ENCODE data around the gene GGNBP2.
A peak's percentile ranks its signal among the peaks of the same experiment; 100 is the strongest.

GGNBP2 gene

GRCh38 chr17:36542755-36543154 is 2.0 kb upstream of the GGNBP2 start:
- H3K4me3 ChIP-seq (ENCODE audit: low read depth, low read length): no peak overlapping the region
- H3K4me1 ChIP-seq: peaks cover 21% of the 10 kb centered on the region
- H3K9ac ChIP-seq: no peak overlapping the region
- peak overlapping the region; percentile 100 for H3K27ac ChIP-seq
- no peaks in the 10 kb centered on the region for H3K36me3 ChIP-seq (ENCODE audit: control insufficient read depth, insufficient read depth, low read length)
- H3K4me2 ChIP-seq (ENCODE audit: low read length): no peak overlapping the region
- peaks cover 31% of the 10 kb centered on the region for H3K79me2 ChIP-seq
- no peak overlapping the region for H2AFZ ChIP-seq
- H3K9me3 ChIP-seq (ENCODE audit: control insufficient read depth, low read length): no peaks in the 10 kb centered on the region
- no peaks in the 10 kb centered on the region for H3K27me3 ChIP-seq (ENCODE audit: control insufficient read depth, insufficient read depth, low read length)
- no peak for TF ChIP-seq CTCF (IDR thresholded peaks at IDR 0.05)

DNA sequence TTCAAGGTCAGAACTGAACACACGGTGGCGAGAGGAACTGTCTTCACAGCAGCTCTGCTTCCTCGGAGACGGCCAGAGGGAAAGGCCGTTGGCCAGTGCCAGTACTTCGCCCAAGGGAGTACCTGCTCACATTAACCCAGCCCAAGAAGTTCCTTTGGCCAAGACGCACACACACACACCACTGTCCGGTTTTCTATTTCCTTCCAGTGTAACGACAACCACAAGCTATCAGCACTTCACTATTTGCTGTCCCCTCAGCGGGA is 744 bp upstream of the GGNBP2 start:
- H3K9ac ChIP-seq: peak overlapping the region; percentile 94
- peak; percentile 12 for TF ChIP-seq CTCF (IDR thresholded peaks at IDR 0.05)

DNA sequence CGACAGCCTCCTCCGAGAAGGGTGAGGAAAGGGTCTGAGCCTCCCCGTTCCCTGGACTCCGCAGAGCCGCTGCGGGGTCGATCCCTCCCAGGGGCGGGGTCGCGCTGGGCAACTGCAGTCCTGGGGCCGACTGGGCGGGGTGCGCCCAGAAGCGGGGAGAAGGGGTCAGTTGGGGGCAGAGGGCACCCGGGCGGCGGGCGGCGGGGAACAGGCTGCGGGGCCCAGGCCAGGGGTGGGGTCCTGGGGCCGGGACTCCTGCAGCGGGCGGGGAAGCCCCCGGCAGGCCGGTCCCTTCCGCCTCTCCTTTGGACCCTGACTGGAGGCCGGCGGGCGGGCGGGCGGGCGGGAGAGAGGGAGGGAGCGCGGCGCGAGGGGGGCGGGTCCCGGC is 352 bp downstream of the GGNBP2 start:
- no peak for TF ChIP-seq CTCF (IDR thresholded peaks at IDR 0.05)
- Histone ChIP-seq H3K27ac (peak overlapping the region; percentile 100), H2AFZ (peak overlapping the region; percentile 98), H3K4me1 (peaks cover 21% of the 10 kb centered on the region), H3K4me2 (ENCODE audit: low read length) (peak overlapping the region; percentile 92), H3K4me3 (ENCODE audit: low read depth, low read length) (peak overlapping the region; percentile 100), H3K79me2 (peaks cover 49% of the 10 kb centered on the region), H3K9ac (peak overlapping the region; percentile 89), H3K27me3 (ENCODE audit: control insufficient read depth, insufficient read depth, low read length) (no peaks in the 10 kb centered on the region), H3K36me3 (ENCODE audit: control insufficient read depth, insufficient read depth, low read length) (no peaks in the 10 kb centered on the region), H3K9me3 (ENCODE audit: control insufficient read depth, low read length) (no peaks in the 10 kb centered on the region)

More for the DNA sequence above, 744 bp upstream of the GGNBP2 start:
- H3K4me3 ChIP-seq (ENCODE audit: low read depth, low read length): peak overlapping the region; percentile 100
- peak overlapping the region; percentile 100 for H3K27ac ChIP-seq
- H3K79me2 ChIP-seq: peaks cover 40% of the 10 kb centered on the region
- no peaks in the 10 kb centered on the region for H3K27me3 ChIP-seq (ENCODE audit: control insufficient read depth, insufficient read depth, low read length)
- no peaks in the 10 kb centered on the region for H3K36me3 ChIP-seq (ENCODE audit: control insufficient read depth, insufficient read depth, low read length)
- peak overlapping the region; percentile 96 for H3K4me2 ChIP-seq (ENCODE audit: low read length)
- H3K4me1 ChIP-seq: peaks cover 21% of the 10 kb centered on the region
- peak overlapping the region; percentile 98 for H2AFZ ChIP-seq
- H3K9me3 ChIP-seq (ENCODE audit: control insufficient read depth, low read length): no peaks in the 10 kb centered on the region

DNA sequence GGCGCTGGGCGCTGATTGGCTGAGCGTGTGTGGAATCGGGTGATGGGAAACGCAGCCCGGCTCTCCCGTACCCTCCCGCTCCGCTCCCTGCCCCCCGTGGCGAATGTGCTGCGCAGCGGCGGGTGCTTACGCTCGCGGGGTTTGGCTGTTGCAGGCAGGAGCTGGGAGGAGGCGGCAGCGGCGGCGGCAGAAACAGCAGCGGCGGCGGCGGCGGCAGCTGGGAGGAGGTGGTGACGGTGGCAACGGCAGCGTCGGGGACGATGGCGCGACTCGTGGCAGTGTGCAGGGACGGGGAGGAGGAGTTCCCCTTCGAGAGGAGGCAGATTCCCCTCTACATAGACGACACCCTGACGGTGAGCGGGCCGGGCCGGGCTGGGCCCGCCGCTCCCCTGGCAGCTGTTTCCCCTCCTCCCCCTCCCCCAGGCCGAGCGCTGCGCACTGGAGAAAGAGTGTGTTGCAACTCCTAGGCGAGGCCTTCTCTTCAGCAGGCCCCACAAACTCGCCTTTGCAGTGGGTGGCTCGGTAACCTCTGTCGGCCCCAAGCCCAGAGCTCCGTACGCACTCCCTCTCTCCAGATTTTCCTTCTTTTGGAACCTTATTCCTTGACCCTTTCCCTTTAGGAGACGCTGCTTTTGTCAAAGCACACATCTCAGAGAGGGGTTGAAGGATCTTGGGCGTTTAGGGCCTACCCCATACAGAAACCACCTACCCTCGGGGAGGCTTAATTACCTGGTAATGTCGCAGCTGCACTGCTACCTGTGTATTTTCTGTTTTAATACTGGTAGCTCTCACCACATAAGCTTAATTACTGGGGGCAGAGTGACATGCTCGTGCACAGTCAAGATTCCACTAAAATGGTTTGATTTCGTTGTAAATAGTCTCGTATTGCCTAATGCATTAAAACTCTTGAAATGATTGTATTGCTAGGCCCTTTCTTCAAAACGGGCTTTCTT is 1.0 kb downstream of the GGNBP2 start:
- Histone ChIP-seq H2AFZ (peak overlapping the region; percentile 61), H3K9ac (peak overlapping the region; percentile 73), H3K27me3 (ENCODE audit: control insufficient read depth, insufficient read depth, low read length) (no peaks in the 10 kb centered on the region), H3K36me3 (ENCODE audit: control insufficient read depth, insufficient read depth, low read length) (no peaks in the 10 kb centered on the region), H3K27ac (peak overlapping the region; percentile 100), H3K79me2 (peaks cover 50% of the 10 kb centered on the region), H3K4me1 (peaks cover 21% of the 10 kb centered on the region), H3K9me3 (ENCODE audit: control insufficient read depth, low read length) (no peaks in the 10 kb centered on the region), H3K4me3 (ENCODE audit: low read depth, low read length) (peak overlapping the region; percentile 83), H3K4me2 (ENCODE audit: low read length) (peak overlapping the region; percentile 91)
- TF ChIP-seq CTCF (IDR thresholded peaks at IDR 0.05): no peak

Data from parathyroid adenoma (tissue), 2 donors.